IMR-90 (cell line): Measurements from ENCODE around the gene NKX1-1.

Experiments used
- CEBPB ChIP-seq: IDR thresholded peaks from 2 replicates; pipeline ENCODE4 v1.6.1; 2012; ENCODE audit warnings: low read depth, low read length, improper control_type of control experiment
- CTCF ChIP-seq: conservative IDR thresholded peaks from 2 replicates; pipeline ENCODE4 v1.5.1; 2012; ENCODE audit warnings: mild to moderate bottlenecking, low read depth, low read length, improper control_type of control experiment
- RAD21 ChIP-seq: IDR thresholded peaks from 2 replicates; pipeline ENCODE4 v1.6.1; 2012; ENCODE audit warnings: low read length, improper control_type of control experiment
- SMC3 ChIP-seq: fragments of 150-350 bp; IDR thresholded peaks from 2 replicates; pipeline ENCODE4 v1.6.1; 2016; ENCODE audit warnings: low read depth, mild to moderate bottlenecking, antibody characterized with exemption, low read length, moderate library complexity
- USF2 ChIP-seq: fragments of 150-350 bp; IDR thresholded peaks from 2 replicates; pipeline ENCODE4 v1.6.1; 2017; ENCODE audit warnings: mild to moderate bottlenecking, antibody characterized with exemption, low read length, low read depth

GRCh38 chr4:1448589-1449420 is 42.6 kb upstream of the NKX1-1 start:
- TF ChIP-seq CTCF = no peak
- no peak for TF ChIP-seq USF2
- TF ChIP-seq CEBPB = no peak
- no peak for TF ChIP-seq SMC3
- TF ChIP-seq RAD21 = no peak
